GM12878 (cell line): Measurements from ENCODE around the gene HOOK2. TPM values are rescaled to one million over a fixed set of nuclear protein-coding genes. Genes with fewer than 3 reads are reported as not detected.

Source experiments
- CEBPB ChIP-seq, 2 experiments: fragments of 150-350 bp in 1 of 2; IDR thresholded peaks; 2 replicates each; pipeline ENCODE4 v1.6.1; 2012 to 2014; ENCODE audit warnings: low read depth in 2 of 2, low read length in 2 of 2, borderline replicate concordance in 1 of 2, inconsistent platforms in 1 of 2
- CHD2 ChIP-seq: IDR thresholded peaks from 2 replicates; pipeline ENCODE4 v1.6.1; 2011; ENCODE audit warnings: low read depth, low read length, improper control_type of control experiment, borderline replicate concordance
- CHD4 ChIP-seq: fragments of 200-600 bp; sonication (generic); IDR thresholded peaks from 2 replicates; pipeline ENCODE4 v1.6.1; 2016; ENCODE audit warnings: mild to moderate bottlenecking
- CTCF ChIP-seq, 3 experiments: IDR thresholded peaks in 2 of 3; conservative IDR thresholded peaks in 1 of 3; 2 replicates each; pipeline ENCODE4 v1.5.1; 2011; ENCODE audit warnings: low read depth in 3 of 3, low read length in 3 of 3, mild to moderate bottlenecking in 3 of 3, control low read depth in 2 of 3, moderate library complexity in 2 of 3, inconsistent platforms in 1 of 3, mixed read lengths in 1 of 3; ENCODE audit not compliant: control insufficient read depth in 2 of 3, insufficient read depth in 1 of 3; ENCODE audit errors: extremely low read depth in 1 of 3
- E4F1 ChIP-seq: fragments of 450-650 bp; IDR thresholded peaks from 2 replicates; pipeline ENCODE4 v1.6.1; 2018; ENCODE audit warnings: borderline replicate concordance, mild to moderate bottlenecking; ENCODE audit not compliant: partially characterized antibody
- ETV6 ChIP-seq, 2 experiments: fragments of 450-650 bp in 1 of 2; IDR thresholded peaks in 1 of 2; conservative IDR thresholded peaks in 1 of 2; 2 replicates each; pipeline ENCODE4 v1.6.1; 2014; ENCODE audit warnings: antibody characterized with exemption in 1 of 2, borderline replicate concordance in 1 of 2, low read depth in 1 of 2, mild to moderate bottlenecking in 1 of 2, moderate library complexity in 1 of 2
- HDAC2 ChIP-seq: fragments of 200-600 bp; sonication (generic); IDR thresholded peaks from 2 replicates; pipeline ENCODE4 v1.6.1; 2017
- MEF2A ChIP-seq: IDR thresholded peaks from 2 replicates; pipeline ENCODE4 v1.6.1; 2011; ENCODE audit warnings: low read depth, mild to moderate bottlenecking, low read length, moderate library complexity; ENCODE audit not compliant: insufficient read depth
- PBX3 ChIP-seq: IDR thresholded peaks from 2 replicates; pipeline ENCODE4 v1.6.1; 2011; ENCODE audit warnings: mild to moderate bottlenecking, low read depth, low read length, moderate library complexity; ENCODE audit not compliant: insufficient replicate concordance
- POU2F2 ChIP-seq: IDR thresholded peaks from 3 replicates; pipeline ENCODE4 v1.6.1; 2011; ENCODE audit warnings: low read depth, mild to moderate bottlenecking, low read length, borderline replicate concordance
- RB1 ChIP-seq: fragments of 450-650 bp; formaldehyde crosslinking; IDR thresholded peaks from 2 replicates; pipeline ENCODE4 v1.6.1; 2017; ENCODE audit warnings: mild to moderate bottlenecking, borderline replicate concordance
- RBBP5 ChIP-seq: fragments of 200-600 bp; sonication (generic); conservative IDR thresholded peaks from 2 replicates; pipeline ENCODE4 v1.6.1; 2016
- SREBF1 ChIP-seq: IDR thresholded peaks from 2 replicates; pipeline ENCODE4 v1.6.1; 2012; ENCODE audit warnings: mild to moderate bottlenecking, low read length
- TBL1XR1 ChIP-seq: IDR thresholded peaks from 2 replicates; pipeline ENCODE4 v1.6.1; 2012; ENCODE audit warnings: low read depth, low read length, improper control_type of control experiment
- ZNF384 ChIP-seq: IDR thresholded peaks from 2 replicates; pipeline ENCODE4 v1.6.1; 2012; ENCODE audit warnings: low read depth, mild to moderate bottlenecking, low read length, improper control_type of control experiment, borderline replicate concordance
- polyA plus RNA-seq, 11 experiments: library from polyadenylated mRNA; depleted of rRNA in 4 of 11; unstranded in 6 of 11; stranded (reverse) in 5 of 11; fragments of >200 nt; fragmentation: Nextera tagmentation in 4 of 11; fragmentation: Illumina TruSeq in 1 of 11; extraction: Ambion mirVana in 4 of 11; extraction: Trizol in 1 of 11; gene quantifications; 1 replicate in 1 of 11; 2 replicates in 10 of 11; pipeline versions ENCODE4 v1.2.1 to v1.2.3, GENCODE V29; 2011 to 2016; ENCODE audit warnings: inconsistent platforms in 2 of 11, missing spikeins in 2 of 11, low read depth in 1 of 11
- total RNA-seq, 4 experiments: library from RNA; depleted of rRNA in 3 of 4; stranded (reverse); fragments of >200 nt in 3 of 4; fragmentation: Illumina TruSeq in 1 of 4; extraction: Trizol in 1 of 4; gene quantifications; 2 replicates each; pipeline versions ENCODE4 v1.2.1 to v1.2.3, GENCODE V29; 2013 to 2021
- TF ChIP-seq, protein P1 (sequence below): IDR thresholded peaks from 2 replicates; pipeline ENCODE4 v1.6.1; 2012; ENCODE audit warnings: improper control_type of control experiment, low read depth, low read length; ENCODE audit not compliant: insufficient replicate concordance

HOOK2 gene
- total and polyA plus RNA-seq, 10 of the 15 experiments (the other 5 are each of a cell fraction or from before 2014, with no cell fraction given) = 1.5 to 9.6 (median 6.2) TPM

GRCh38 chr19:12782424-12783290 lies 7.3 kb upstream of the HOOK2 start (continued):
- TF ChIP-seq RB1 (peak; percentile 88; the same call in 1 of the 2 replicates), SREBF1 (no peak), POU2F2 (peak; percentile 32; the same call in 1 of the 3 replicates), TBL1XR1 (peak; percentile 95), RBBP5 (no peak), CEBPB (IDR thresholded peaks at IDR 0.05; ENCODE audit: borderline replicate concordance in 1 of 2, low read depth in 2 of 2, low read length in 2 of 2) (peak in 1 of 2 experiments; percentile 51; a peak in 1 of 4 replicates), HDAC2 (no peak), CTCF (IDR thresholded peaks at IDR 0.05 in 2 of 3, conservative IDR thresholded peaks at IDR 0.05 in 1 of 3; ENCODE audit: control insufficient read depth in 2 of 3, extremely low read depth in 1 of 3, insufficient read depth in 1 of 3, low read depth in 3 of 3, low read length in 3 of 3) (no peak), E4F1 (no peak), ZNF384 (no peak), MEF2A (0 out of 2 replicates have a peak, but pooled peaks have one; percentile 39), ETV6 (conservative IDR thresholded peaks at IDR 0.05 in 1 of 2, IDR thresholded peaks at IDR 0.05 in 1 of 2; ENCODE audit: borderline replicate concordance in 1 of 2, low read depth in 1 of 2) (0 out of 4 replicates have a peak, but pooled peaks of 1 of the 2 experiments have one; percentile 37), CHD4 (no peak), CHD2 (peak; percentile 86), PBX3 (no peak)
- TF ChIP-seq, protein P1, sequence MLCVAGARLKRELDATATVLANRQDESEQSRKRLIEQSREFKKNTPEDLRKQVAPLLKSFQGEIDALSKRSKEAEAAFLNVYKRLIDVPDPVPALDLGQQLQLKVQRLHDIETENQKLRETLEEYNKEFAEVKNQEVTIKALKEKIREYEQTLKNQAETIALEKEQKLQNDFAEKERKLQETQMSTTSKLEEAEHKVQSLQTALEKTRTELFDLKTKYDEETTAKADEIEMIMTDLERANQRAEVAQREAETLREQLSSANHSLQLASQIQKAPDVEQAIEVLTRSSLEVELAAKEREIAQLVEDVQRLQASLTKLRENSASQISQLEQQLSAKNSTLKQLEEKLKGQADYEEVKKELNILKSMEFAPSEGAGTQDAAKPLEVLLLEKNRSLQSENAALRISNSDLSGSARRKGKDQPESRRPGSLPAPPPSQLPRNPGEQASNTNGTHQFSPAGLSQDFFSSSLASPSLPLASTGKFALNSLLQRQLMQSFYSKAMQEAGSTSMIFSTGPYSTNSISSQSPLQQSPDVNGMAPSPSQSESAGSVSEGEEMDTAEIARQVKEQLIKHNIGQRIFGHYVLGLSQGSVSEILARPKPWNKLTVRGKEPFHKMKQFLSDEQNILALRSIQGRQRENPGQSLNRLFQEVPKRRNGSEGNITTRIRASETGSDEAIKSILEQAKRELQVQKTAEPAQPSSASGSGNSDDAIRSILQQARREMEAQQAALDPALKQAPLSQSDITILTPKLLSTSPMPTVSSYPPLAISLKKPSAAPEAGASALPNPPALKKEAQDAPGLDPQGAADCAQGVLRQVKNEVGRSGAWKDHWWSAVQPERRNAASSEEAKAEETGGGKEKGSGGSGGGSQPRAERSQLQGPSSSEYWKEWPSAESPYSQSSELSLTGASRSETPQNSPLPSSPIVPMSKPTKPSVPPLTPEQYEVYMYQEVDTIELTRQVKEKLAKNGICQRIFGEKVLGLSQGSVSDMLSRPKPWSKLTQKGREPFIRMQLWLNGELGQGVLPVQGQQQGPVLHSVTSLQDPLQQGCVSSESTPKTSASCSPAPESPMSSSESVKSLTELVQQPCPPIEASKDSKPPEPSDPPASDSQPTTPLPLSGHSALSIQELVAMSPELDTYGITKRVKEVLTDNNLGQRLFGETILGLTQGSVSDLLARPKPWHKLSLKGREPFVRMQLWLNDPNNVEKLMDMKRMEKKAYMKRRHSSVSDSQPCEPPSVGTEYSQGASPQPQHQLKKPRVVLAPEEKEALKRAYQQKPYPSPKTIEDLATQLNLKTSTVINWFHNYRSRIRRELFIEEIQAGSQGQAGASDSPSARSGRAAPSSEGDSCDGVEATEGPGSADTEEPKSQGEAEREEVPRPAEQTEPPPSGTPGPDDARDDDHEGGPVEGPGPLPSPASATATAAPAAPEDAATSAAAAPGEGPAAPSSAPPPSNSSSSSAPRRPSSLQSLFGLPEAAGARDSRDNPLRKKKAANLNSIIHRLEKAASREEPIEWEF = no peak
